Uterus (tissue), 2 donors: ENCODE data around the gene ACSM6.

Source experiments
- POLR2A ChIP-seq, 2 donors: fragments of 450-650 bp; IDR thresholded peaks; one replicate each; pipeline ENCODE4 v1.6.1; 2016; ENCODE audit warnings: antibody characterized with exemption in 2 of 2, mild to moderate bottlenecking in 1 of 2, moderate library complexity in 1 of 2
- TF ChIP-seq, protein P1 (sequence below), 4 experiments: fragments of 200-600 bp in 2 of 4; fragments of 450-650 bp in 2 of 4; sonication (generic) in 2 of 4; IDR thresholded peaks; one replicate each; pipeline ENCODE4 v1.5.1; 2016 to 2019; ENCODE audit warnings: antibody characterized with exemption in 4 of 4, mild to moderate bottlenecking in 2 of 4, moderate library complexity in 1 of 4

DNA sequence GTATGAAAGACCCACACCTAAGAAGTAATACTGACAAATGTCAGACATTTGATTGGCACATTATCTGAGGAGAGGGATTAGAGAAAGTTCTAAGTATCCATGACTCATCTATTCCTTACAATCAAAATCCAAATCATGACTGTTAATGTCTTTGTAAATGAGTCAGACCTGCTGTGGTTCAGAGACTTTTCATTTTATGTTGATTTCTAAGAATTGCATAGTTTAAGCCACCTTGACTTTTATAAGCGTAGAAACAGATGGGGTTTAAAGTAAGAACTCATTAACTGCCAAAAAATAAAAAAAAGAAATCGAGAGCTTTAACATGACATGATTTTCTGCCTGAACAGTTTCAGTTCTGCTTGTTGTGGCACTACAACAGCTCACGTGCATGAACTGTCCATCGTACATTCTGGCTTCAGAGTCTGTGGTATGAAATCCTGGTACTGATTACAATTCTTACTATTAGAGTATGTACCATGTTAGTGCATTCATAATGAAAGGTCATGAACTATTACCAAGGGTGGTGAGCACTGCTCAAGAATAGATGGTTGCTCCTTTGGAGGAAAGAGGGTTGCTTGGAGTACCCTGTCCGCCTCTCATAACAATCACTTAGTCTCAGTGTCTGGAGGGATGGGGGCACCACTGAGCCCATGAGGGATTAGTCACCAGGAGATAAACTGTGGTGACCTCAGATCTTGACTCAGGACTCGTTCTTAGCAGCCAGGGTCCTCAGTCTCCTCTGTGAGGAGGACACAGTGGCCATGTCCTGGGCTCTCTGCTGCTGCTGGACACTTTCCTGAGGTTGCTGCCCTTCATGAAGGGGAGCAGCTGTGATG, 42.2 kb downstream of the ACSM6 start:
- TF ChIP-seq, protein P1, sequence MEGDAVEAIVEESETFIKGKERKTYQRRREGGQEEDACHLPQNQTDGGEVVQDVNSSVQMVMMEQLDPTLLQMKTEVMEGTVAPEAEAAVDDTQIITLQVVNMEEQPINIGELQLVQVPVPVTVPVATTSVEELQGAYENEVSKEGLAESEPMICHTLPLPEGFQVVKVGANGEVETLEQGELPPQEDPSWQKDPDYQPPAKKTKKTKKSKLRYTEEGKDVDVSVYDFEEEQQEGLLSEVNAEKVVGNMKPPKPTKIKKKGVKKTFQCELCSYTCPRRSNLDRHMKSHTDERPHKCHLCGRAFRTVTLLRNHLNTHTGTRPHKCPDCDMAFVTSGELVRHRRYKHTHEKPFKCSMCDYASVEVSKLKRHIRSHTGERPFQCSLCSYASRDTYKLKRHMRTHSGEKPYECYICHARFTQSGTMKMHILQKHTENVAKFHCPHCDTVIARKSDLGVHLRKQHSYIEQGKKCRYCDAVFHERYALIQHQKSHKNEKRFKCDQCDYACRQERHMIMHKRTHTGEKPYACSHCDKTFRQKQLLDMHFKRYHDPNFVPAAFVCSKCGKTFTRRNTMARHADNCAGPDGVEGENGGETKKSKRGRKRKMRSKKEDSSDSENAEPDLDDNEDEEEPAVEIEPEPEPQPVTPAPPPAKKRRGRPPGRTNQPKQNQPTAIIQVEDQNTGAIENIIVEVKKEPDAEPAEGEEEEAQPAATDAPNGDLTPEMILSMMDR (IDR thresholded peaks at IDR 0.05), result no peak
- TF ChIP-seq POLR2A (IDR thresholded peaks at IDR 0.05), result no peak
